CD4-positive, alpha-beta T cell treated with Interleukin-4 for 1 hour (primary cell): Measurements from ENCODE around the gene TSFM.

Experiments used
- DNase-seq, 2 donors: peaks; one replicate each; pipeline ENCODE4 v3.0.0-alpha.2; 2020 to 2022

The TSFM gene

GRCh38 chr12:57782608-57783465, at the start of gene TSFM:
Gene TSFM, plus strand, starts transcription at chr12:57782787. Its CDS starts 15 bp downstream, at chr12:57782802.
- DNase-seq, result peak; percentile 94 to 97

GRCh38 chr12:57733928-57734327, 48.7 kb upstream of the TSFM start:
- no peak for DNase-seq

- DNase-seq, result no peak
These were observed 48.0 kb upstream of the TSFM start for GRCh38 chr12:57734591-57734990.

GRCh38 chr12:57735198-57735855, 47.3 kb upstream of the TSFM start:
- DNase-seq, result no peak

GRCh38 chr12:57735952-57736740, 46.4 kb upstream of the TSFM start:
- DNase-seq, result no peak

- no peak for DNase-seq
These were observed 45.7 kb upstream of the TSFM start for GRCh38 chr12:57736741-57737466.

GRCh38 chr12:57737467-57738460, 44.8 kb upstream of the TSFM start:
- no peak for DNase-seq

GRCh38 chr12:57738661-57739237, 43.8 kb upstream of the TSFM start, which contains the start of gene AGAP2:
Gene AGAP2, minus strand, starts transcription at chr12:57738742. Its CDS starts 496 bp downstream, at chr12:57738246.
- DNase-seq, result no peak

- DNase-seq, result no peak
These were observed 43.2 kb upstream of the TSFM start for GRCh38 chr12:57739387-57739786.

- no peak for DNase-seq
These were observed 42.6 kb upstream of the TSFM start for GRCh38 chr12:57739914-57740538.

GRCh38 chr12:57740656-57741412, 41.8 kb upstream of the TSFM start:
- peak; percentile 87 to 89 for DNase-seq

GRCh38 chr12:57741413-57741789, 41.2 kb upstream of the TSFM start:
- no peak for DNase-seq

GRCh38 chr12:57741844-57742738, 40.5 kb upstream of the TSFM start:
- peak; percentile 87 to 89 for DNase-seq

- DNase-seq, result no peak
These were observed 38.8 kb upstream of the TSFM start for GRCh38 chr12:57743769-57744168.

- peak; percentile 88 for DNase-seq
These were observed 38.3 kb upstream of the TSFM start for GRCh38 chr12:57744194-57744776.

GRCh38 chr12:57744777-57745484, 37.7 kb upstream of the TSFM start, which contains the start of gene TSPAN31:
Gene TSPAN31, plus strand, starts transcription at chr12:57745039. Its CDS starts 116 bp downstream, at chr12:57745155.
- peak; percentile 97 for DNase-seq

GRCh38 chr12:57745485-57745881, 37.1 kb upstream of the TSFM start:
- DNase-seq, result no peak
